NCI-H2107 treated with DMSO at 0.1 percent for 48 hours (cell line): Measurements from ENCODE around the gene ACBD3.

Experiments used
- DNase-seq: peaks from one replicate; lab custom pipeline; 2025; ENCODE audit not compliant: unreplicated experiment; lab: John Stamatoyannopoulos, UW

The ACBD3 gene

DNA sequence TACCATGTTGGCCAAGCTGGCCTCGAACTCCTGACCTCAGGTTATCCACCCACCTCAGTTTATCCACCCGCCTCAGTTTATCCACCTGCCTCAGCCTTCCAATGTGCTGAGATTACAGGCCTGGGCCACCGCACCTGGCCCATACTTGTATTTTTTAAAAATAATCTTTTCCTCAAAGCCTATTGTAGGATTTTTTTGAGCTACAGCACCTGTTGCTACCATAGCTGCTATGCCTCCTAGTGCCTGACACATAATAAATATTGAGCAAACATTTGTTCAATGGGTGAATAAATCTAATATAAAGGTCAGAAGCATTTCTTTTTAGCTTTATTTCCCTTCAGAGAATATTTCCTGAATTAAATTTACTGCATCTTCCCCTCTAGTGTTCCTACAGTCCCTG, 15.7 kb upstream of the ACBD3 start:
- no peak for DNase-seq

DNA sequence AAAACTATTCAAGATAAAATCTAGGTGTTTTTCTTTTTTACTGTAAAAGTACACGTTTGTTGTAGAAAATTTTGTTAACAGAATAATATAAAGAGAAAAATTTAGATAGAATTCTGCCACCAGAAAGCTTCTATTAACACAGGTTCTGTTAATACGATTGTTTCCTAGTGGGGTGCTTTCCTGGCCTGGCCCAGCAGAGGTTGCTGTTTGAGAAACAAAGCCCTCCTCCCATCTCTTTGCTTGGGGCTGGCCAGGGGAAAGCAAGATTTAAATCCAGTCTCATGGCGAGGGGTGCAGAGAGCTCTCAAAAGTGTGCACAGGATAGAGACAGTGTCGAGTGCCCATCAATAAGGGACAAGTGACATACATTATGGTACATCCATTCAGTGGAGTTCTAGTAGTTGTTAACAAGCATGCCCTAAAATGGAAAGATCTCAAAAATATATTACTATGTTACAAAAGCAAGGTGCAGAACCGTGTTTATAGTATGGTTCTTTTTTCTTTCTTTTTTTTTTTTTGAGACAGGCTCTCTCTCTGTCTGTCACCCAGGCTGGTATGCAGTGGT, 14.6 kb upstream of the ACBD3 start:
- DNase-seq: no peak

GRCh38 chr1:226199971-226200370, 13.4 kb upstream of the ACBD3 start:
- no peak for DNase-seq

DNA sequence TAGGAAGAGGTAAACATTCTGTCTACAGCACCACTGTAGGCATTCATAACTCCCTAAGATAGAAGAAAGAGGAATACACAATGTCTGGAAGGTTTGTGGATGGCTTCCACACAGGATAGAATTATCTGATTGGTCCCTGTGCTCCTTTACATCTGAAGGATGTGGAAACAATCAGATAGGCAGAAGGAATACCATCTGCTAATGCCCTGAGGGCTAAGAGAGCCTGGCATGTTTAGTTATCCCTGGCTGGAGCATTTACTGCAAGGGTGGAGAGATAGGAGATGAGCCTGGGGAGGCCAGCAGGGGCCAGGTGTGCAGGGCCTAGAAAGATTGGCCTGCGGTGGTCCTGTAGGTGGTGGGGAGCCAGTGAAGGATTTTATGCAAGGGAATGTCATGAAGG, 8.6 kb upstream of the ACBD3 start:
- DNase-seq: no peak

DNA sequence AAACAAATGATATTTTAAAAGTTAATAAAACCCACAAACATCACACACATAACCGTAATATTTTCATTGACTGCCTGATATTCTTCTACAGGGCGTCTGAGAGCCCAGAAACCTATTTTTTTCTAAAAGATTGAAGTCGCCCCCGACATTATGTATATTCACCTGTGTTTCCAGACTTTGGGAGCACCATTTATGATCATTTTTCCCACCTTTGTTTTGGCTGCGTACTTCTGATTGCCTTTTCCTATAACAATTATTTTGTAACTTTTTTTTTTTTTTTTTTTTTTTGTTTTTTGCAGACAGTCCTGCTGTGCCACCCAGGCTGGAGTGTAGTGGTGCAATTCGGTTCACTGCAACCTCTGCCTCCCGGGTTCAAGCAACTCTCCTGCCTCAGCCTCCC, 839 bp upstream of the ACBD3 start:
- no peak for DNase-seq

DNA sequence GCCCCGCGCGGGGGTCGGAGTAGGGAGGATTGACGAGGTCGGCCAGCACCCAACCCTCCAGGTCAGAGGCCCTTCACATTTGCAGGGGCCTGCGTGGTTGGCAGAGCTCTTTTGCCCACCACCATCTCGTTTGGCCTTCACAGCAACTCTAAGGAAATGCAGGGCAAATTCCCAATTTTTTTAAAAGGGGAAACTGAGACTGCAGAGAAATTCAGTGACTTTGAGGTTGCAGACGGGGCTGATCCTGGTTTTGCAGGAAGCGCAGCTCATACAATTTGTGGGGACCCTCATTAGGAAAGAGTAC, 430 bp upstream of the ACBD3 start:
- no peak for DNase-seq

DNA sequence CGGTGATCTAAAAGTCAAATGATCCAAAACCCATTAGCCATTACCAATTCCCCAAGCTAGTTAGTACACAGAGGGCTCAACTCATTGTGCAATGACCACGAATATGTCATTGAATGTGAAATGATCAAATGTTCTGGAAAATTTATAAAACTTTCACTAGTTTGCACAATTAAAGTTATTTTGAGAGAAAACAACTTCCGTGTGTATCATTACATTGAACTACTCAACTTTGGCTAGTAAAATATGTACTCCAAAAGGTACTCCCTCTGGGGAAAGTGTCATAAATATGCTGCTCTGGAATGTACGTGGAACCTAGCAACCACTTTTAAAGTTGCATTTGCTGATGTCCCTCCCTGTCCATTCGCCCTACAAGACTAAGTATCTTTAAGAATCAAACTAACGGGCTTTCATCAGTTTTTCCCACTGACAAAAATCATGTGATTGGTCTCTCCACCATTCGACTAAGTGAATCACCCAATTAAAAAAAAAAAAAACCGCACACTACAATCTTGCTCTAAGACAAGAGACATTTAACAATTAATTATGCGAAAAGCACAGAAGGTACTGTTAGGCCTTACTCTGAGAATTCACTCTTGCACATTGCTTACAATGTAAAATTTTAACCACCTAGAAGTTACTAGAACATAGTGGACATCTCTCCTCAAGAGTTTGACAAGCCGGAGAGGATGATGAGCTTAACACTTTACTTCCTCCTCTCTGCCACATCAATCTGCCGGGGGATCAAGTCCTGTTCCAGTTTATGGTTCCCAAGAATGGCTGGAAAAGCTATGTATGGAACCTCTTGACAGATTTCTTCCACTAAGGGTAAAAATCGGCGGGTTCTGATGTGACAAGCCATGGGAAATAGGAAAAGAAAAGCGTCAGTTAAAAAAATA, 1.2 kb downstream of the ACBD3 start:
- no peak for DNase-seq

DNA sequence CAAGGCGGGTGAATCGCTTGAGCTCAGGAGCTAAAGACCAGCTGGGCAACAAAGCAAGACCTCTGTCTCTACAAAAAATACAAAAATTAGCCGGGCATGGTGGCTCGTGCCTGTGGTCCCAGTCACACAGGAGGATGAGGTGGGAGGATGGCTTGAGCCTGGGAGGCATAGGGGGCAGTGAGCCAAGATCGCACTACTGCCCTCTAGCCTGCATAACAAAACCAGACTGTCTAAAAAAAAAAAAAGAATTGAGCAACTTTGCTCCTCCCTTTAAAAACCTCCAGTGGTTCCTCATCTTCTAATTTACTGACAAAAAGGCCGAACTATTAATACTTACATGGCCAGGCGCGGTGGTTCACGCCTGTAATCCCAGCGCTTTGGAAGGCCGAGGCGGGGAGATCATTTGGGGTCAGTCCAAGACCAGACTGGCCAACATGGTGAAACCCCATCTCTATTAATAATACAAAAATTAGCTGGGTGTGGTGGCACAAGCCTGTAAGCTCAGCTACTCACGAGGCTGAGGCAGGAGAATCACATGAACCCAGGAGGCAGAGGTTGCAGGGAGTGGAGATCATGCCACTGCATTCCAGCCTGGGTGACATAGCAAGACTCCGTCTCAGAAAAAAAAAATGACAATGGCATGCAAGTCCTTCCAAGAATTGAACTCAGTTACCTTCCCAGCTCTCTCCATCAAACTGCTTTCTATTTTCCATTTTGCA, 4.4 kb downstream of the ACBD3 start:
- no peak for DNase-seq

- DNase-seq: no peak
Measured at GRCh38 chr1:226176870-226177269, 9.7 kb downstream of the ACBD3 start.

DNA sequence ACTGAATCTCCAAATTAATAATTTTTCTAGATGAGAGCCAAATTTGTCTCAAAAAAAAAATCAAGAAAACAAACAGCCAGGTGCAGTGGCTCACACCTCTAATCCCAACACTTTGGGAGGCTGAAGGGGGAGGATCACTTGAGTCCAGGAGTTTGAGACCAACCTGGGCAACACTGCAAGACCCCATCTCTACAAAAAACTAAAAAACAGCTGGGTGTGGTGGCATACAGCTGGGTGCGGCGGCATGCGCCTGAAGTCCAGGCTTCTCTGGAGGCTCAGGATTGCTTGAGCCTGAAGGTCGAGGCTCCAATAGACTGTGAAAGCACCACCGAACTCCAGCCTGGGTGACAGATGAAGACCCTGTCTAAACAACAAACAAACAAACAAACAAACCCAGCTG, 14.0 kb downstream of the ACBD3 start:
- no peak for DNase-seq

DNA sequence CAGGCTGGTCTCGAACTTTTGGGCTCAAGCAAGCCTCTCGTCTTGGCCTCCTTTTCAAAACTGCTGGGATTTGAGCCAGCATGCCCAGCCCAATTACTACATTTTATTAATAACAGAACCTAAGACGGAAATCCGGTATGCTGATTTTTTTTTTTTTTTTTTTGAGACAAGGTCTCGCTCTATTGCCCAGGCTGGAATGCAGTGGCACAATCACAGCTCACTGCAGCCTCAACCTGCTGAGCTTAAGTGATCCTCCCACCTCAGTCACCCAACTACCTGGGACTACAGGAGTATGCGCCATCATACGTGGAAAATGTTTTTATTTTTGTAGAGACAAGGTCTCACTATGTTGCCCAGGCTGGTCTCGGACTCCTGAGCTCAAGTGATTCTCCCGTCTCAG, 20.2 kb downstream of the ACBD3 start:
- no peak for DNase-seq

DNA sequence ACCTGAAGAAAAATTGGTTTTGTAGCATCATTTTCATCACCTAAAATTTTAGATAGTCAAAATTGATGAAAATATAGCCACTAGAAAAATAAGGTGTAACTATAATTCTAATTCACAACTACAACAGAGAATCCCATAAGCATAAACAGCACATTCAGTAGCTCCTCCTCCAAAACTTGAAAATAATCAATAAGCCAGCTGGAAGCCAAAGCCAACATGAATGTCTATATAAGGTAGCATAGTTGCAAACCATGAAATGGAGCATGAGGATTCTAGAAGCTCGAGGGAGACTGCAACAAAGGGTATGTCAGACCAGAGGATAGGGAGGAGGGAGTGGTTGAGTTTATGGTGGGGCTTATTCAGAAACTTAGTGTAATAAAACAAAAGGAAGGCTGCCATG, 22.4 kb downstream of the ACBD3 start:
- DNase-seq: no peak

DNA sequence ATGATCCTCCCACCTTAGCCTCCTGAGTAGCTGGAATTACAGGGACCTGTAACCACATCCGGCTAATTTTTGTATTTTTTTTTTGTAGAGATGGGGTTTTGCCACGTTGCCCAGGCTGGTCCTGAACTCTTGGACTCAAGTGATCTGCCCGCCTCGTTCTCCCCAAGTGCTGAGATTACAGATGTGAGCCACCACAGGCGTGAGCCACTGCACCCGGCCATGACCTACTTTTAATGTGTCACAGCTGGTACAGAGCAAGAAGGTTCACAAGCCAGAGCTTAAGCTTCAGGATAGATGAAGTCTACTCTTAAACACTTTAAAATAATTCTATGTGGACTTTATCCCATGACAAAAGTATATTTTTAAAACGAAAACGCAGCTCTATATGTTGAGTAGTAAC, 23.6 kb downstream of the ACBD3 start:
- no peak for DNase-seq

DNA sequence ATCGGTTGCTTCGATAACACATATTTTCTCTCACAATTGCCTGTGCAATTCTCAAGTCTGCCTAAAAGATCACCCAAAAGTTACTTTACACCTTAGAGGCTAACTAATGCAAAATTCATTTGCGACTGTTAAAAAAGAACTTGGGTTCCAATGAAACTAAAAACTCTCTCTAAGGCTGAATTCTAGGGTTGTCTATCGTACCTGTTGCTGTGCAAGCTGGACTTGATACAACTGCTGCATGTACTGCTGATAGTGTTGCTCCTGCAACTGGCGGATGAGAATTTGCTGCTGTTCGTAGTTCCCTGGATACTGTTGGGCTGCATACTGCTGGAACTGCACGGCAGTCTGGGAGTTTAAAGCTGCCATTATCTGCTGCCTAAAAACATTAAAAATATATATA, 27.6 kb downstream of the ACBD3 start:
- DNase-seq: no peak

GRCh38 chr1:226158457-226158856, 28.1 kb downstream of the ACBD3 start:
- no peak for DNase-seq

DNA sequence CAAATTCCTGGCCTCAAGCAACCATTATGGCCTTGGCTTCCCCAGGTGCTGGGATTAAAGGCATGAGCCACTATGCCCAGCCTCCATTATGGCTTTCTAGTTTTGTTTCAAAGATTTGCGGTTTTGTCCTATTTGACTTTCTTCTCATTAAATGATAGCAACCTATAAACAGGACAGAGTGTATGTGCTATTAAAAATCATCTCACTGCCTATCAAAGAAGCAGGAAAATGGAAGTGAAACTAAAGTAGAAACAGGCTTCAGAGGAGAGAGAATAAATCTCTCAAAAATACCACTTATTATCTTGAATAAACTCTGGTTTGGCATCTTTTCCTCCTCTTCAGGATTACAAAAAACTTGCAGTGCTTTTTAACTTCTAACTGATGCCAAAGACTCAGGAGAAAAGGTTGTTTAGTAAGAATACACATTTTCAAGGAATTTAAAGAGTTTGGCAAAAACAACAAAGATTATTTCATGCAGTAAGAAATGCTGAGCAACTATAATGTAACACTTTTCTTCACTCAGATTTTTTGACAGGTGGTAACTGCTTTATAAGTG, 28.7 kb downstream of the ACBD3 start:
- no peak for DNase-seq

- no peak for DNase-seq
Measured at GRCh38 chr1:226154593-226154992, 31.9 kb downstream of the ACBD3 start.

- no peak for DNase-seq
Measured at GRCh38 chr1:226149806-226150205, 36.7 kb downstream of the ACBD3 start.

DNA sequence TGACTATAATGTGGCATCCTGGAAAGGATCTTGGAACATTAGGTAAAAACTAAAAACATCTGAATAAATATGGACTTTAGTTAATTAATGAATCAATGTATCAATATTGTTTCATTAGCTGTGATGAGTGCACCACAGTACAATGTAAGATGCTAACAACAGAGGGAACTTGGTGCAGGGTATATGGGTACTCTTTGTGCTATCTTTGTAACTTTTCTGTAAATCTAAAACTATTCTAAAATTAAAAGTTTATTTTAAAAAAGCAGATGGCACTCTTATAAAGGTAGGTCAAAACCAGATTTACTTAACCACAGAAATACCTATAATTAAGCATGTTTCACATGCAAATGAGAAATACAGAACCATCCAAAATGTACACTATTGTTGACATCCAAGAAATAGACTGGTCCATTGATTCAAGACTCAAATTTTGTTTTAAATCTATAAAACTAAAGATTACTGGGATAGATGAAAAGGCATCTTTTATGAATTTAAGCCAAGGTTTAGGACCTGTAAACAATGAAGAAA, 38.4 kb downstream of the ACBD3 start:
- DNase-seq: no peak

GRCh38 chr1:226144045-226144444, 42.5 kb downstream of the ACBD3 start:
- DNase-seq: no peak

DNA sequence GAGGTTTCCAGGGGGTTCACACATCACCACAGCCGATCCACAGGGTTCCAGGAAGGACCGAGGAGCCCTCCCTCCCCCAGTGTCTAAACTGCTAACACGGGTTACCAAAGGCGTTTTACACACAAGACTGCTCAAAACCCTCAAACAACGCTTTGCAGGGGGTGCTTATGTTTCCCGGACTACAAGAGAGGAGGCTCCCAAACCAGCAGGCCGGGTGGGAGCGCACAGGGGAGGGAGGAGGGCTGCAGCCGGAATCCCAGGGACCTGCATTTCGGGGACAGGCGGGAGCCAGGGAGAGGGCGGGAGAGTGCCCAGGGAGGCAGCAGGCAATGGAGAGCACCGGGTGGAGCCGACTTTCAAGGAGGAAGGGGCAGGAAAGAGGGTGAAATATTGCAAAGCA, 50.8 kb downstream of the ACBD3 start:
- DNase-seq: no peak
